Trophoblast cell (in vitro differentiated cells and primary cell): ENCODE measurements around the gene TEAD3.

ENCODE experiments used
- DNase-seq, 2 donors: peaks; one replicate each; pipeline ENCODE4 v3.0.0-alpha.2; 2016
- H2AFZ ChIP-seq: 2 replicates; pipeline ENCODE4 v1.6.1; 2013; ENCODE audit warnings: low read length, moderate library complexity, mild to moderate bottlenecking; ENCODE audit not compliant: insufficient read depth, poor library complexity
- H2AK5ac ChIP-seq: 2 replicates; pipeline ENCODE4 v1.6.1; 2013; ENCODE audit warnings: mild to moderate bottlenecking, low read length
- H2BK120ac ChIP-seq: 2 replicates; pipeline ENCODE4 v1.6.1; 2013; ENCODE audit warnings: low read length, mild to moderate bottlenecking, moderate library complexity; ENCODE audit not compliant: insufficient read depth, poor library complexity
- H2BK12ac ChIP-seq: 2 replicates; pipeline ENCODE4 v1.6.1; 2013; ENCODE audit warnings: mild to moderate bottlenecking, low read length, moderate library complexity
- H2BK5ac ChIP-seq: 2 replicates; pipeline ENCODE4 v1.6.1; 2013; ENCODE audit warnings: low read length, low read depth, moderate library complexity, mild to moderate bottlenecking; ENCODE audit not compliant: poor library complexity
- H3K14ac ChIP-seq: 2 replicates; pipeline ENCODE4 v1.6.1; 2013; ENCODE audit warnings: mild to moderate bottlenecking, low read length
- H3K18ac ChIP-seq: 2 replicates; pipeline ENCODE4 v1.6.1; 2013; ENCODE audit warnings: mild to moderate bottlenecking, low read length
- H3K23ac ChIP-seq: 2 replicates; pipeline ENCODE4 v1.6.1; 2013; ENCODE audit warnings: low read length
- H3K27ac ChIP-seq: 2 replicates; pipeline ENCODE4 v1.5.1; 2013; ENCODE audit warnings: low read depth, mild to moderate bottlenecking, inconsistent platforms, low read length, moderate library complexity
- H3K27me3 ChIP-seq: 2 replicates; pipeline ENCODE4 v1.6.1; 2013; ENCODE audit warnings: inconsistent platforms, mild to moderate bottlenecking, low read length, moderate library complexity; ENCODE audit not compliant: insufficient read depth
- H3K36me3 ChIP-seq, 2 experiments: 1 replicate in 1 of 2; 2 replicates in 1 of 2; pipeline ENCODE4 v1.6.1; 2013; ENCODE audit warnings: low read length in 2 of 2, mild to moderate bottlenecking in 2 of 2, moderate library complexity in 1 of 2; ENCODE audit not compliant: insufficient read depth in 2 of 2, control insufficient read depth in 1 of 2
- H3K4ac ChIP-seq: 2 replicates; pipeline ENCODE4 v1.6.1; 2013; ENCODE audit warnings: low read depth, mild to moderate bottlenecking, low read length, moderate library complexity
- H3K4me1 ChIP-seq, 2 experiments: 1 replicate in 1 of 2; 2 replicates in 1 of 2; pipeline ENCODE4 v1.6.1; 2013; ENCODE audit warnings: low read length in 2 of 2, mild to moderate bottlenecking in 2 of 2, moderate library complexity in 1 of 2; ENCODE audit not compliant: insufficient read depth in 2 of 2, control insufficient read depth in 1 of 2
- H3K4me2 ChIP-seq: 2 replicates; pipeline ENCODE4 v1.6.1; 2013; ENCODE audit warnings: inconsistent platforms, mild to moderate bottlenecking, low read length, moderate library complexity
- H3K4me3 ChIP-seq: 2 replicates; pipeline ENCODE4 v1.5.1; 2013; ENCODE audit warnings: mild to moderate bottlenecking, low read depth, low read length, inconsistent platforms
- H3K79me1 ChIP-seq: one replicate; pipeline ENCODE4 v1.6.1; 2013; ENCODE audit warnings: low read length
- H3K79me2 ChIP-seq: 2 replicates; pipeline ENCODE4 v1.6.1; 2013; ENCODE audit warnings: low read length, mild to moderate bottlenecking; ENCODE audit not compliant: control insufficient read depth, insufficient read depth, poor library complexity
- H3K9ac ChIP-seq: 2 replicates; pipeline ENCODE4 v1.6.1; 2013; ENCODE audit warnings: mild to moderate bottlenecking, low read length
- H3K9me3 ChIP-seq: 2 replicates; pipeline ENCODE4 v1.6.1; 2013; ENCODE audit warnings: low read depth, mild to moderate bottlenecking, control low read depth, inconsistent platforms, low read length; ENCODE audit not compliant: insufficient read depth
- H4K12ac ChIP-seq: 2 replicates; pipeline ENCODE4 v1.6.1; 2013; ENCODE audit warnings: low read depth, mild to moderate bottlenecking, low read length, moderate library complexity
- H4K8ac ChIP-seq: 2 replicates; pipeline ENCODE4 v1.6.1; 2013; ENCODE audit warnings: low read depth, mild to moderate bottlenecking, low read length, moderate library complexity
- H4K91ac ChIP-seq: one replicate; pipeline ENCODE4 v1.6.1; 2013; ENCODE audit warnings: low read depth, mild to moderate bottlenecking, low read length, moderate library complexity
- WGBS: extraction: QIAGEN DNeasy Blood & Tissue Kit; methylation state at CpG from one replicate; pipeline ENCODE4 v1.1.7; 2013; ENCODE audit warnings: missing lambda C conversion rate; ENCODE audit not compliant: insufficient read length, insufficient coverage; ENCODE audit errors: extremely low coverage; 5-methylcytosine and 5-hydroxymethylcytosine counted together

The TEAD3 gene

DNA sequence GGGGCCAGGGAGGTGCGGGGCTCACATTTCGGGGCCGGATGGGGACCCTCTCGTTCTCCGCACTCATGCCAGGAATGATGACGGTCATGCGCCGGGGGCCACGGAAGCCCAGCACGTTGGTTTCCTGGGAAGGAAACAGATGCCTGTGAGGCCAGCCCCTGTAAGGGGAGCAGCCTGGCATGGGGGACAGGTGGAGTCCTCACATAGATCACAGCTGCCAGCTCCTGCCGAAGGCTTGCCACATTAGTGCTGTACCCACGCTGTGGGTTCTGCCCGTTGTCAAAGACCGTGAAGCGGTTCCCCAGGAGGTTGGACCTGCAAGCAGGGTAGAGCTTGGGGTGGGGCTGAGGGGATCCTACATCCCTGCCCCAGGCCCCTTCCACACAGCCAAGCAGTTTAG lies 6.7 kb upstream of the TEAD3 start:
- Histone ChIP-seq H3K23ac (no peak overlapping the region), H4K8ac (no peak overlapping the region), H2AK5ac (no peak overlapping the region), H3K14ac (no peak overlapping the region), H3K9ac (no peak overlapping the region), H3K4me2 (no peak overlapping the region), H3K27ac (no peak overlapping the region), H3K79me1 (peaks cover 4% of the 10 kb centered on the region), H3K4me1 (peaks cover 7 to 14% of the 10 kb centered on the region in 2 experiments), H4K12ac (no peak overlapping the region), H3K27me3 (no peaks in the 10 kb centered on the region), H2BK12ac (no peak overlapping the region), H4K91ac (no peak overlapping the region), H2BK120ac (no peak overlapping the region), H3K79me2 (peaks cover 4% of the 10 kb centered on the region), H3K18ac (no peak overlapping the region), H3K9me3 (peaks cover 3% of the 10 kb centered on the region), H3K4me3 (no peak overlapping the region), H3K4ac (no peak overlapping the region), H3K36me3 (no peaks in the 10 kb centered on the region), H2BK5ac (no peak overlapping the region), H2AFZ (no peak overlapping the region)
- no CpG with 5 or more reads among the region's 15 CpGs for WGBS
- no peak for DNase-seq

DNA sequence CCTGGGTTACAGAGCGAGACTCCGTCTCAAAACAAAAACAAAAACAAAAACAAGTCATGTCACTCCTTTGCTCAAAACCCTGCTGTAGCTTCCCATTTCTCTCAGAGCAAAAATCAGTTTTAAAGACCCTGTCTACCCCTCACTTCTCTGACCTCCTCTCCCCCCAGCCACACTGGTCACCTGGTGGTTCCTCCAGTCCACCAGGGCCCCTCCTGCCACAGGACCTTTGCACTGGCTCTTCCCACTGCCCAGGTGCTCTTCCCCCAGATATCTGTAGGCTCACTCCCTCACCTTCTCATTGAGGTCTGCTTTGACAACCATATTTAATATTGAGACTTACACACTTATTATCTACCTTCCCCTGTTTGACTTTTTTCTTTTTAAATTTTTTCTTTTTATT lies 4.9 kb upstream of the TEAD3 start:
- Histone ChIP-seq H3K36me3 (no peaks in the 10 kb centered on the region), H3K27me3 (no peaks in the 10 kb centered on the region), H3K4me1 (peaks cover 12 to 18% of the 10 kb centered on the region in 2 experiments), H3K23ac (no peak overlapping the region), H4K8ac (no peak overlapping the region), H3K14ac (no peak overlapping the region), H4K91ac (no peak overlapping the region), H3K4ac (no peak overlapping the region), H3K79me1 (peaks cover 18% of the 10 kb centered on the region), H2BK120ac (no peak overlapping the region), H3K18ac (no peak overlapping the region), H3K4me3 (no peak overlapping the region), H3K9me3 (peaks cover 3% of the 10 kb centered on the region), H2BK12ac (no peak overlapping the region), H3K27ac (no peak overlapping the region), H3K4me2 (no peak overlapping the region), H2BK5ac (no peak overlapping the region), H4K12ac (no peak overlapping the region), H2AFZ (no peak overlapping the region), H2AK5ac (no peak overlapping the region), H3K79me2 (peaks cover 16% of the 10 kb centered on the region), H3K9ac (no peak overlapping the region)
- DNase-seq, result no peak
- no CpG with 5 or more reads among the region's 2 CpGs for WGBS

DNA sequence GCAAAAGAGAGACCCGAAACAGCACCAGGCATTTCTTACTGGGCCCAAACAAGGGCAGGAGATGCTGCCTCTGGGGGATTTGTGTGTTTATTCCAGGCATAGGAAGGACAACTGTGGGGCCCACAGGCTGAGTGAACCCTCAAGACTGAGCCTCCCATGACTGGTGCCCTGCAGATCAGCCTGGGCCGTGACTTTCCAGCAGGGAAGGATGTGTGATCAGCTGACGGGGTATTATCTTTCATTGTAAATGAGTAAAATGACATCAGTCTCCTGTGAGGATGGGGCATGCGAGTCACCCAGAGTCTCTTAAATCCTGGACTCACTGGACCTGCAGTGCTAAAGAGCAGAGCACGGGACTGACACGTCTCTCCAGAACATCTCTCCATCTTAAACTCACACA lies 3.9 kb upstream of the TEAD3 start:
- H4K91ac ChIP-seq, result peak overlapping the region; percentile 29
- H3K79me2 ChIP-seq, result peaks cover 23% of the 10 kb centered on the region
- no peaks in the 10 kb centered on the region for H3K36me3 ChIP-seq
- no peaks in the 10 kb centered on the region for H3K27me3 ChIP-seq
- H3K9me3 ChIP-seq, result peaks cover 3% of the 10 kb centered on the region
- DNase-seq, result no peak
- peaks cover 25% of the 10 kb centered on the region for H3K79me1 ChIP-seq
- no peak overlapping the region for H4K8ac ChIP-seq
- H3K18ac ChIP-seq, result no peak overlapping the region
- no peak overlapping the region for H3K27ac ChIP-seq
- H2BK5ac ChIP-seq, result no peak overlapping the region
- H3K4me2 ChIP-seq, result no peak overlapping the region
- no peak overlapping the region for H3K14ac ChIP-seq
- H2AFZ ChIP-seq, result no peak overlapping the region
- peaks cover 12 to 18% of the 10 kb centered on the region in 2 experiments for H3K4me1 ChIP-seq
- H3K23ac ChIP-seq, result no peak overlapping the region
- no peak overlapping the region for H2BK120ac ChIP-seq
- no peak overlapping the region for H3K4me3 ChIP-seq
- no peak overlapping the region for H3K4ac ChIP-seq
- no peak overlapping the region for H4K12ac ChIP-seq
- WGBS, result no CpG with 5 or more reads among the region's 6 CpGs
- H2BK12ac ChIP-seq, result no peak overlapping the region
- no peak overlapping the region for H3K9ac ChIP-seq
- no peak overlapping the region for H2AK5ac ChIP-seq

DNA sequence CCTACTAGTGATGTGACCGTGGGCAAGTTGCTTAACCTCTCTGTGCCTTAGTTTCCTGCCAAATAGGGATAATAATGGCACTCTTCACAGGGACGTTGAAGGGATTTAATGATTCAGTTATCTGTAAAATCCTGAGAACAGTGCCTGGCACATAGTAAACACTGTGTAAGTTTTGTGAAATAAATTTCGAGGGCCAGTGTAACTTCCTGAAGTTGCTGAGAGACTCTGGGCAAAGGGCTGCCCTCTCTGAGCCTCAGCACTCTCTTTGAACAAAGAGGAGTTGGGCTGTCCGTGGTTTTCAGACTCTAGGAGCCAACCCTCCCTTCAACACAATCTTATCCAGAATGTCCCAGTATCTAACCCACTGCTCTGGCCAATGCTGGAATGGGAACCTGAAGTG lies 2.5 kb upstream of the TEAD3 start:
- Histone ChIP-seq H3K4me1 (peaks cover 21 to 30% of the 10 kb centered on the region in 2 experiments), H2AK5ac (no peak overlapping the region), H3K4me3 (no peak overlapping the region), H3K4ac (no peak overlapping the region), H4K8ac (no peak overlapping the region), H4K91ac (peak overlapping the region; percentile 97), H3K23ac (no peak overlapping the region), H2BK120ac (no peak overlapping the region), H3K79me2 (peaks cover 37% of the 10 kb centered on the region), H2BK12ac (no peak overlapping the region), H2AFZ (no peak overlapping the region), H3K79me1 (peaks cover 39% of the 10 kb centered on the region), H3K18ac (peak overlapping the region; percentile 1), H3K36me3 (no peaks in the 10 kb centered on the region), H4K12ac (no peak overlapping the region), H3K27me3 (no peaks in the 10 kb centered on the region), H2BK5ac (no peak overlapping the region), H3K27ac (no peak overlapping the region), H3K4me2 (no peak overlapping the region), H3K9ac (no peak overlapping the region), H3K9me3 (peaks cover 3% of the 10 kb centered on the region), H3K14ac (no peak overlapping the region)
- WGBS, result no CpG with 5 or more reads among the region's 4 CpGs
- no peak for DNase-seq
